GM12872 (cell line): Measurements from ENCODE around the gene LRMDA.

Experiments used
- CTCF ChIP-seq: IDR thresholded peaks from 3 replicates; pipeline ENCODE4 v1.5.1; 2011; ENCODE audit warnings: low read depth, mild to moderate bottlenecking, low read length, moderate library complexity; ENCODE audit not compliant: insufficient read depth

The LRMDA gene

GRCh38 chr10:76124280-76124679 lies 692.9 kb downstream of the LRMDA start:
- no peak for TF ChIP-seq CTCF

GRCh38 chr10:76125900-76126299 lies 694.5 kb downstream of the LRMDA start:
- TF ChIP-seq CTCF = no peak

- TF ChIP-seq CTCF = no peak
These were observed 695.4 kb downstream of the LRMDA start for GRCh38 chr10:76126607-76127527.

- TF ChIP-seq CTCF = no peak
These were observed 696.7 kb downstream of the LRMDA start for GRCh38 chr10:76127984-76128589.

GRCh38 chr10:76129213-76129612 lies 697.8 kb downstream of the LRMDA start:
- no peak for TF ChIP-seq CTCF

GRCh38 chr10:76130892-76131291 lies 699.5 kb downstream of the LRMDA start:
- no peak for TF ChIP-seq CTCF

- no peak for TF ChIP-seq CTCF
These were observed 702.3 kb downstream of the LRMDA start for GRCh38 chr10:76133597-76134255.
